ENCODE results near the gene ALDH7A1.

DNA sequence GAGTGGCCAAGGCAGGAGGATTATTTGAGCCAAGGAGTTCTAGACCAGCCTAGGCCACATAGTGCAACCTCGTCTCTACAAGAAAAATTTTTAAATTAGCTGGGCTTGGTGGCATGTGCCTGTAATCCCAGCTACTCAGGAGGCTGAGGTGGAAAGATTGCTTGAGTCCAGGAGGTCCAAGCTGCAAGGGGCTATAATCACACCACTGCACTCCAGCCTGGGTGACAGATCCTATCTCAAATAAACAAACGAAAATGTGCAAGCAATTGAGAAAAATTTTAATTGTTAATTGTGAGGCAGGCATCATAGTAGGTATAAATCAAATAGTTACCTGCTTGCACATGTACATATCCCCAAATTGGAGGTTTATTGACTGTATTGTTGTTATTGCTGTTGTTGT is 15.3 kb downstream of the ALDH7A1 start:
- TF ChIP-seq, protein P1, sequence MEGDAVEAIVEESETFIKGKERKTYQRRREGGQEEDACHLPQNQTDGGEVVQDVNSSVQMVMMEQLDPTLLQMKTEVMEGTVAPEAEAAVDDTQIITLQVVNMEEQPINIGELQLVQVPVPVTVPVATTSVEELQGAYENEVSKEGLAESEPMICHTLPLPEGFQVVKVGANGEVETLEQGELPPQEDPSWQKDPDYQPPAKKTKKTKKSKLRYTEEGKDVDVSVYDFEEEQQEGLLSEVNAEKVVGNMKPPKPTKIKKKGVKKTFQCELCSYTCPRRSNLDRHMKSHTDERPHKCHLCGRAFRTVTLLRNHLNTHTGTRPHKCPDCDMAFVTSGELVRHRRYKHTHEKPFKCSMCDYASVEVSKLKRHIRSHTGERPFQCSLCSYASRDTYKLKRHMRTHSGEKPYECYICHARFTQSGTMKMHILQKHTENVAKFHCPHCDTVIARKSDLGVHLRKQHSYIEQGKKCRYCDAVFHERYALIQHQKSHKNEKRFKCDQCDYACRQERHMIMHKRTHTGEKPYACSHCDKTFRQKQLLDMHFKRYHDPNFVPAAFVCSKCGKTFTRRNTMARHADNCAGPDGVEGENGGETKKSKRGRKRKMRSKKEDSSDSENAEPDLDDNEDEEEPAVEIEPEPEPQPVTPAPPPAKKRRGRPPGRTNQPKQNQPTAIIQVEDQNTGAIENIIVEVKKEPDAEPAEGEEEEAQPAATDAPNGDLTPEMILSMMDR (IDR thresholded peaks at IDR 0.05; ENCODE audit: low read depth, low read length) = no peak
- TF ChIP-seq EZH2phosphoT487 (IDR thresholded peaks at IDR 0.05; ENCODE audit: low read depth) = no peak

Data from OCI-LY3 (cell line).